Activated CD4-positive, CD25-positive, alpha-beta regulatory T cell treated with anti-CD3 and anti-CD28 coated beads, Interleukin-2, amount 50 U/mL, for 24 hours (primary cell): ENCODE measurements around the gene UBAP1L.
"Not testable (repeated sequence)": the region's sequence is repeated elsewhere in the genome, so short reads cannot be mapped to it uniquely, and the experiment has no call there.

Experiments used
- ATAC-seq, 2 donors: fragments of 150-1000 bp; cut with Tn5 transposase; one replicate each; pipeline ENCODE4 v1.10.0; 2021; ENCODE audit warnings: mild to moderate bottlenecking in 1 of 2, moderate library complexity in 1 of 2

Gene UBAP1L

GRCh38 chr15:65082303-65082953 lies 32.6 kb downstream of the UBAP1L start:
- peak in 1 of 2 donors; percentile 31 for ATAC-seq

DNA sequence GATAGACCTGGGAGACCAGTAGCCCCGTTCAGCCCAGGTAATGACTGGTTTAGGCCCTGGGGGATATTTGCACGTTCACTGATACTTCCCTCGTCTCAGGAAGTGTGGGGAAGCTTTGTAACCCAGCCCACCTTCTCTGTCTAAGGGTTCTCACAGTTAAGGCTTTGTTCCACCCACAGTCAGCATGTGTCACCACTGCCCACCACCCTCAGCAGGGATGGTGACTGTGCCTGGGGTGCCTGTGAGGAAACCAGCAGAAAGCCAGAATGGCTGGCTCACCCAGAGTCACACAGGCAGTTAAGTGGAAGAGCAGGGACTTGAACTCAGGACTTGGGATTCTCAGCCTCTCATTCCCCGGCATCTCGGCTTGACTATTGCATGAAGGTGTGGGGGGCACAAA lies 33.2 kb downstream of the UBAP1L start:
- ATAC-seq = no peak

GRCh38 chr15:65081270-65081669 lies 33.7 kb downstream of the UBAP1L start:
- ATAC-seq = no peak

DNA sequence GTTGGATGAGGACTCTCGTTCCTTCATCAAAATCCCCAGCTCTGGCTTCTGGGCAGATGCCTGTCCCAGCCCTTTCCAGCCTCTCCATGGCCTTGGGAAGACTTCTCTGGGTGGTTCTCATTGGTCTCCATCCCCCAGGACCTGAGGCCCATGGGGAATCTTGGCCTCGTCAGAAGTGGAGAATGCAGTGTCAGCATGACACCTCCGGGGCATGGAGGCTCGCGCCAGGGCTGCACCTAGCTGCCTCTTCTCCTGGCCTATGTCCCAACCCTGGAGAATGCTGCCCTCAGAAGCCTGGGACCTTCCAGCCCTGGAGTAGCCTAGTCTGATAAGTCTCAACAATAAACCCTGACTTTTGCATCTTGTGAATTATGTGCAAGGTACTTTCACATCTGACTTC lies 35.4 kb downstream of the UBAP1L start:
- ATAC-seq = no peak

DNA sequence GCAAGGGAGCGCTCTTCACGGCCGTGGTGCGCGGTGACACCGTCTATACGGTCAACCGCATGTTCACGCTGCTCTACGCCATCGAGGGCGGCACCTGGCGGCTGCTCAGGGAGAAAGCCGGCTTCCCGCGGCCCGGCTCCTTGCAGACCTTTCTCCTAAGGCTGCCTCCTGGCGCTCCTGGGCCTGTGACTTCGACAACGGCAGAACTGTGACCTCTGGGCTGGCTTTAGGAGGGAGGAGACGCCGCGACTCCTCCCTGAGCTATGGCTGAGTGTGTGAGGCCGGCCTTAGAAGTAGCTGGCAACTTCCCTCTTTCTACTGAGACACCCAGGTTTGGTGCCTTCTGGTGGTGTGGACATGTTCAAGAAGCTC lies 37.0 kb downstream of the UBAP1L start:
- peak; percentile 44 to 71 for ATAC-seq

GRCh38 chr15:65077291-65077980 lies 37.6 kb downstream of the UBAP1L start:
- ATAC-seq = no peak

- no peak for ATAC-seq
Measured at GRCh38 chr15:65076486-65077290, 38.3 kb downstream of the UBAP1L start, which contains the start of gene KBTBD13. Gene KBTBD13 (plus strand): TSS chr15:65076746. CDS start chr15:65076816, 70 bp downstream.

- not testable (repeated sequence) for ATAC-seq
Measured at GRCh38 chr15:65075607-65076395, 39.2 kb downstream of the UBAP1L start.

DNA sequence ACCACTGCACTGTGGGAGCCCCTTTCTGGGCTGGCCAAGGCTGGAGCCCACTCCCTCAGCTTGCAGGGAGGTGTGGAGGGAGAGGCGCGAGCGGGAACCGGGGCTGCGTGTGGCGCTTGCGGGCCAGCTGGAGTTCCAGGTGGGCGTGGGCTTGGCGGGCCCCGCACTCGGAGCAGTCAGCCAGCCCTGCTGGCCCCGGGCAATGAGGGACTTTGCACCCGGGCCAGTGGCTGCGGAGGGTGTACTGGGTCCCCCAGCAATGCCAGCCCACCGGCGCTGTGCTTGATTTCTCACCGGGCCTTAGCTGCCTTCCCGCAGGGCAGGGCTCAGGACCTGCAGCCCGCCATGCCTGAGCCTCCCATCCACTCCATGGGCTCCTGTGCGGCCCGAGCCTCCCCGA lies 40.1 kb downstream of the UBAP1L start:
- ATAC-seq = not testable (repeated sequence)

- ATAC-seq = no peak
Measured at GRCh38 chr15:65072617-65073016, 42.4 kb downstream of the UBAP1L start.

GRCh38 chr15:65072027-65072426 lies 43.0 kb downstream of the UBAP1L start:
- ATAC-seq = no peak

DNA sequence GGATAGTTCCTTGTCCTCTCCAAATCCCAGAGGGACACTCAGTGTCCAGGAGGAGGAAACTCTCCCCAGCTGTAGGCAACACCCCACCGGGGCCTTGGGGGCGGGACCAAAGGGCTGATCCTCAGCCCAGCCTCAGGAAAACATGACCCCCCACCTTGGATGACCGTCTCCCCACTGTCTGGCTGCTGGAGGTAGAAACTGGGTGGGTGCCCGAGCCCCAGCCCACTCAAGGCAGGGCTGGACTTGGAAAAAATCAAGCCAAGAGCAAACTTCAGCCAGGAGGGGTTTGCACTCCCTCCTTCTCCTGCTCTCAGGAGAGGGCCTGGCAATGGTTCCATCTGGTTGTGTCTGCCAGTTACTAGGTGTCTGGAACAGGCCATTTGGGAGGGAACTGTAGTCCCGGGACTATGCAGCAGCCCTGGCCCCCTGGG lies 43.6 kb downstream of the UBAP1L start:
- no peak for ATAC-seq

DNA sequence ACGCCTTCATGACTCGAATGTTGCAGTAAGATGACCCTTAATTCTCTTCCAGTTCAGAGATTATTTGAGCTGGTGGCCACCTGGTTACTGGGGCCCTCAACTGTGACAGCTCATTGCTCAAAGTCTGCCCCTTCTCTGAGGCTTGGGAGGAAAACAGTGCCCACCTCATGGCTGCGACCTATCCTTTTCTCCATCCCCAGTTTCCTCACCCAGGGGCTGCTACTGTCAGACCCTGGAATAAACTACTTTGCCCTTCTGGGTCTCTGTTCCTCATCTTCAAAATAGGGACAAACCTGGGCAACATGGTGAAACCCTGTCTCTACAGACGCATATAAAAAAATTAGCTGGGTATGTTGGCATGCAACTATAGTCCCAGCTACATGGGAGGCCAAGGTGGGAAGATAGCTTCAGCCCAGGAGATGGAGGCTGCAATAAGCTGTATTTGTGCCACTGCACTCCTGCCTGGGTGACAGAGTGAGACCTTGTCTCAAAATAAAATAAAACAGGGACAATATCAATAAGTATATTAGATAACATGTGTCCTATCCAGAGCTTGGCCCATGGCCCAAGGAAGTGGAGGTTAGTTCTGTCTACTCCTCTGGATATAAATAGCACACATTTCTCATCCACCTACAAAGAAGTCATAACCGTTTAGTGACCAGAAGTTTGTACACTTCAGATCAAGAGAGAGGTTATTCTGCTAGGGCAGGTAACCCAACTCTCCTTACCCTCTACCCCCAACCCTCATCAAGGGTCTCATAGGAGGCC lies 45.0 kb downstream of the UBAP1L start:
- ATAC-seq = no peak

- no peak for ATAC-seq
Measured at GRCh38 chr15:65069179-65069578, 45.8 kb downstream of the UBAP1L start.

- no peak for ATAC-seq
Measured at GRCh38 chr15:65068403-65068788, 46.6 kb downstream of the UBAP1L start.

DNA sequence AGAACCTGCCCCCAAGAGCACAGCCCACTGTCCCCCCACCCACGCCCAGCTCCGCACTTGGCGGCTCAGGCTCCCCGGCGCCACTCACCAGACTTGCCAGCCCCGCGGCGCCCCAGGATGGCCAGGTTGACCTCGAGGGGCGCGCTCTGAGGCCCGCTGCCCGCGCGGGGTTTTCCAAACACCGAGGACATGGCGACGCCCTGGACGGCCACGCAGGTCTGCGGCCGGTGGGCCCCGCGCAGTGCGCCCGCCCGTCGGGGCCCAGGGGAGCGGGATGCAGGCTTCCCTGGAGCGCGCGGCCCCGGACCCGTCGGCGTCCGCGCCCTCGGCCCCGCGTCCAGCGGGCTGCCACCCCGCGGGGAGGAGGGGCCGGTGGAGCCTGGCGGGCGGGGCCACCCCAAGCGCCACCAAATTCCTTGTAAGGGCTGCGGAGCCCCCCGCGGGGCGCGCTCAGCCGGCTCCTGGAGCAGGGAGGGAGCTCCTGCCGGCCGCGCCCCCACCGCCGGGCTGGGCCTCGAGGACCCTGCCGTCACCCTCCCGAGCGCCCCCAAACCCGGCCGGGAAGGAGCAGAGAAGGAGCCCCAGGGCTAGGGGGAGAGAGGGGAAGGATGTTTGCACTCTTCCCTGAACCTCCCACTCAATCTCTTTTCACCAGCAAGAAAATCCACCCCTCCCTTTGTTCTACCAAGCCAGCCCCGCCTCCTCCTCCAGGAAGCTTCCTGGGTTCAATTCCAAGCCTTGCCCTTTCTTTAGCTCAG lies 47.2 kb downstream of the UBAP1L start, which contains the start of gene RASL12:
TSS of gene RASL12 (minus strand) at position 347 of the 758 bp plus-strand sequence. CDS start at position 191, 156 bp downstream.
- no peak for ATAC-seq

DNA sequence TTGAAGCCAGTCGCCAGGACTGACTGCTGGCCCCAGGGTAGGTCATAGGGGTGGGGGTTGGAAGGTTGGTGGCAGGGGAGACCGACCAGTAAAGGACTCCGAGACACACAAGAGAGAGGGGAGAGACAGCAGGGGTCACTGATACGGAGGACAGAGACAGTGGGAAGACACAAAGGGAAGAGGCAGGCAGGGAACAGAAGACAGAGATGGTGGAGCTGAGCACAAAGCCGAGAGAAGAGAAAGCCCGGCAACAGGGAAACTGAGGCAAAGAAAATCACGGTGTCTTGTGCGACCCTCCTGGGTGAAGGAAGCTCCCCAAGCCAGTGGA lies 47.7 kb downstream of the UBAP1L start:
- no peak for ATAC-seq

GRCh38 chr15:65066635-65067316 lies 48.2 kb downstream of the UBAP1L start:
- no peak for ATAC-seq

GRCh38 chr15:65066001-65066634 lies 48.9 kb downstream of the UBAP1L start:
- no peak for ATAC-seq

DNA sequence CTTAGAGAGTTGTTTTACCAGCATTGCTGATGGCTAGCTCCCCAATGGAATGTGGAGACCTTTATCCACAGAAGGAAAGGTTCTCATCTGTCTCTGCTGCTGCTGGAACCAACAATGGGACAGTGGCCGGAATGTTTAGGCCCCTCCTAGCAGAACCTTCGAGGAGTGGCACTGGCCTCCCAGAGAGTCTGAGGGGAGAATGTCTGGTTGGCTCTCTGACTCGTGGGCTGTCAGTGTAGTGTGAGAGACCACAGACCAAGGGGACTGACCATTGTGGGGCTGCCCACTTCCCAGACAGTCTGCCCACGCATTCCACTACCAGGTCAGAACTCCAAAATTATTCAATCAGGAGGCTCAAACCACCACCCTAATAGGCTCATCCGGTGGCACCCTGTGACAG lies 52.3 kb downstream of the UBAP1L start:
- no peak for ATAC-seq
